ENCODE data around the gene TBC1D14.

Gene TBC1D14

DNA sequence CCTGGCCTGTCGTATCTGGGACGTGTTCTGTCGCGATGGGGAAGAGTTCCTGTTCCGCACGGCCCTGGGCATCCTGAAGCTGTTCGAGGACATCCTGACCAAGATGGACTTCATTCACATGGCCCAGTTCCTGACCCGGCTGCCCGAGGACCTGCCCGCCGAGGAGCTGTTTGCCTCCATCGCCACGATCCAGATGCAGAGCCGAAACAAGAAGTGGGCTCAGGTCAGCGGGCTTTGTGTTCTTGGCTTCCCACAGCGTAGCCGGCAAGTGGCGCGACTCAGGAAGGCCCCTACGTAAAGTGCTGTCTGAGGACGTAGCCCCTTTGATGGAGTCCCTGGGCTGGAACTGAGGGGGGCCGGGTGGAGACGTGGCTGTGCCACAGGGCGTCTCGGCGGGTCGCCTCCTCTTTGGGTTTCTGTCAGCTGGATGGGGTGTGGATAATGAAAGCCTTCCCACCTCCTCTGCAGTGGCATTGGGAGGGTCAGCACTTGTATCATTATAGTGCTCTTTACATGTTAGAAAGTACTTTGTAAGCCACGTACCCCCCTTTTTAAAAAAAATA, 115.5 kb downstream of the TBC1D14 start:
- H3K4me3 ChIP-seq (ENCODE audit: low read depth, low read length) = no peak overlapping the region
- DNase-seq (ENCODE audit: low read depth) = no peak

DNA sequence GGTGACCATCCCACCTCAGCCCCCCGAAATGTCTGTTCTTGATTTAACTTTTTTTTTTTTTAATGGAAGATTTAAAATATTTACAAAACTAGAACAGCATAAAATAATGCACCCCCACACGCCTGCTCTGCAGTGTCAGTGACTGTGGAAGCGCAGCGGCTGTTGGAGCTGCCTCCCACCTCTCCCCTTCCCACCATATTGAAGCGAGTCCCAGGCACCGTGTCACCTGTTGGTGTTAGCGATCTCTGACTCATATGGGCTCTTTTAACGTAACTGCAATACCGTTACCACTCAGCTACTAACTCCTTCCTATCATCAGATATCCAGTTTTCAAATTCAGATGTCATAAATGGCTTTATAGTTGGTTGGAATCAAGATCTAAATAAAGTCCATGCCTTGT, 116.5 kb downstream of the TBC1D14 start:
- no peak overlapping the region for H3K4me3 ChIP-seq (ENCODE audit: low read depth, low read length)
- DNase-seq (ENCODE audit: low read depth) = no peak

DNA sequence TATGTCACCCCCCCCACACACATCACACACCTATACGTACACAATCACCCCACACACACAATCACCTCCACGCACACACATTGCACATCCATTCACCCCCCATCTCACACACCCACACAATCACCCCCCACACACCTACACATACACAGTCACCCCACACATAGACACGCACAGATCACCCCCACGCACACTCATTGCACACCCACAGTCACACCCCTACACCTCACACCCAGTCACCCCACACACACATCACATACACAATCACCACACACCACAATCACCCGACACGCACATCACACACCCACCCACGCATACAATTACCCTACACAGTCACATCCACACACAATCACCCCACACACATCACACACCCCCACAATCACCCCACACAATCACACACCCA, 117.7 kb downstream of the TBC1D14 start:
- DNase-seq (ENCODE audit: low read depth) = no peak
- H3K4me3 ChIP-seq (ENCODE audit: low read depth, low read length) = no peak overlapping the region

DNA sequence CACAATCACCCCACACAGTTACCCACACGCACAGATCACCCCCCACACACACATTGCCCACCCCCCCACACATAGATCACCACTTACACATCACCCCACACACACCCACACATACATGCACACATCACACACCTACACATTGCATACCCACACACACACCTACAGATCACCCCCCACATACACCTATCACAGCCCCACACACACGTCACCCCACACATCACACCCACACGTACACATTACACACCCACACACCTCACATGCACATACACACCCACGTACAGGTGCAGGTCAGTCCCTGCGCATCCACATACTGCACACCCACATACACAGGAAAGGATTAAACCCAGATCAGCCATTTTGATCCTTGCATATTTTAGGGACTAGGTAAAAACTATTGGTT, 118.3 kb downstream of the TBC1D14 start:
- no peak overlapping the region for H3K4me3 ChIP-seq (ENCODE audit: low read depth, low read length)
- no peak for DNase-seq (ENCODE audit: low read depth)

DNA sequence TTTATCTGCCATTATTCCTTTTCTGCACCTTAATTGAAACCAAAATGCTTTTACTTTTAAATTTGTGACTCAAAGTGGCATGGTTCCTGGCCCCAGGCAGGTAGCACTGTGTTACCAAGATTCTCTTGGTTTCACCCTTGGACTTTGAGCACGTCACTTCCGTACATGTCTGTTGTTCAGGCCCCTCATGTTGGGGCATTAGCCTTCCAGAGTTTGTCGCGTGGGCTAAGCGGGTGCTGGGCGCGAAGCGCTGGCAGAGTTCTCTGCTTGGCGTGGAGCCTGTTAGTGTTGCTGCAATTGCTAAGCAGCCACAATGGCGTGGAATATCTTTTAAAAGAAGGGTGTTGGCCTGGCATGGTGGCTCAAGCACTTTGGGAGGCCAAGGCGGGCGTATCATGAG, 119.6 kb downstream of the TBC1D14 start:
- H3K4me3 ChIP-seq (ENCODE audit: low read depth, low read length) = no peak overlapping the region
- no peak for DNase-seq (ENCODE audit: low read depth)

DNA sequence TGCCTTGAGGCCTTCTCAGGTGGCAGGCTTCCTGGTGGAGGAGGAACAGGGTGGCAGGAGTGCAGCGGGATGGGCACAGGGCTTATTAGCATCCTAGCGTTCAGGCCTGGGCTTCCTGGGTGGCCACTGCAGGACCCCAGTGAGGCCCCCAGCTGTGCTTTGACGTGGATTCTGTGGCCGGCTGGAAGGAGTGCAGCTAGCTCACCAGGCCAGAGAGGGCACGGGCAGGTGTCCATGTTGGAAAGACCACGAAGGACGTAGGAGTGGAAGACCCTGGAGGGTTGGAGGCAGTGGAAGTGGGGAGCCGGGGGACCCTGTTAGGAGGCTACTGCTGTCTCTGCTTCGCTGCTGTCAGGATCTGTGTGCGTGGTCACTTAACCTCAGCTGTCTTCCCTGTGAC, 120.3 kb downstream of the TBC1D14 start:
- no peak for DNase-seq (ENCODE audit: low read depth)
- H3K4me3 ChIP-seq (ENCODE audit: low read depth, low read length) = no peak overlapping the region

DNA sequence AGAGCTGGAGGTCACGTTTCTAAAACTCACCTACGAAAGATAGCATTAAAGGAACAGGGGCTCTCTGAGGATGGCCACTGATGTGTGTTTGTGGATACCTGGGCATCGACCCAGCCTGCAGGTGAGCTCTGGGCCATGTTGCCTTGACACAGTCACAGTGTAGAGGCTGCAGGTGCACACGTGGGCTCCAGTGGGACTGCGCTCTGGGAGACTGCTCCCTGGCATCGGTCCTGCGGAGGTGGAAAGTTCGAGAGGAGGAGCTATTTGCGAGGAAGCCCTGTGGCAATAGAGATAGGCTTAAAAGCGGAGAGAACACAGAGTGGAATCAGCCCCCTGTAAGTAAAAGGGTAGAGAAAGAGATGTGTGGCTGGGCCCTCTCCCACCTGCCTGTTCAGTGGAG, 121.2 kb downstream of the TBC1D14 start:
- no peak for DNase-seq (ENCODE audit: low read depth)
- no peak overlapping the region for H3K4me3 ChIP-seq (ENCODE audit: low read depth, low read length)

DNA sequence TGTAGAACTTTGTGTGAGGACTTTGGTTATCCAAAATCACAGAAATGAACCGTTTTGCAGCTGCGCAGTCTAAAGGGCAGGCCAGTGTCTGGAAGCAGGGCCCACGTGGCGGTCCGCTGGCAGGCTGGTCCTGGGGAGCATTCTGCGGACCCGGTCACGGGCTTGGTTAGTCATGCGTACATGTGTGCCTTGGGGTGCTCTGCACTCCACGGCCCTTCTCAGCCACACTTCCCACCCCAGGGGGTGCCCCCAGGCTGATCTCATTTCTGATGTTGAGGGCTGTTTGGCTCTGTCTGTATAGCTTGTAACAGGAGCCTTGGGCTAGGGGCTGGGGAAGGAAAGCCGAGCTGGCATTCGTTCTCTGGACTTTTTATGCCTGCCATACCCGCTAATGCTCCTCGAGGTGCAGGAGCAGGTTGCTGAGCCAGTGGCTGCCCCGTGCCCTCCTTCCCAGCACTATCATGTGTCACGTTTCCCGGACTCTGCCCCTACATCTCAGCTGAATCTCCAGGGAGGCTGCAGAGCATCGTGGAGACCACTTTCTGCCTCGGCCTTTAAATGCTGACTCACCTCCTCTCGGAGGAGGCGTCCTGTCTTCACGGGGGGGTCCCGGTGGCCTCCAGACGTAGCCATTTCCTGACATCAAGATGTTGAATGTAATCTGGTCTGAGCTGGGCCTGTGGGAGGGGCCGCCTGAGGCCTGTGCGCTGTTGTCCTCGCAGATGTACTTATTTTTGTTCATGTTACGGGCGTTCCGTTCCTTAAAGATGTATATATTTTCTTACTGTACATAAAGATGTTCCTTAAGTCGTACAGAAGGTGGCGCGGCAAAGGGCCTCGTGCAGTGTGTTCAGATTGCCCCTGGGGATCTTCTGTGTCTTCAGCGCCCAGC, 122.2 kb downstream of the TBC1D14 start:
- no peak for DNase-seq (ENCODE audit: low read depth)
- H3K4me3 ChIP-seq (ENCODE audit: low read depth, low read length) = no peak overlapping the region

DNA sequence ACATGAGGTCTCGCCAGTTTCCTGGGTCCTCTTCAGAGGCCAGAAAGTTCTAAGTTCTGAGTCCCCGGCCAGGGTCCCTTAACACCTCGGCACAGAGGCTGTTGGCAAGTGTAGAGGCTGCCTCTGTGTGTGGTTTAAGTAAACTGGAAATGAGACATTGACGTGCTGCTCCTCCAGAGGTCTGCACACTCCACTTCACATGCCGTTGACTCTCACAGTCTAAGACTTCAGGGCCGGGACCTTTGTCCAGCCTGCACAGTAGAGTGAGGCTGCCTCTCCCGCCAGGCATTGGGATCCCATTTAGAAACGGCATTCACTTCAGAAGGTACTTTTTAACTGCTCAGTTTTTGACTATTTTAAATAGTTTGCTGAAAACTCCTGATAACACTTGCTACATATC, 123.0 kb downstream of the TBC1D14 start:
- DNase-seq (ENCODE audit: low read depth) = no peak
- no peak overlapping the region for H3K4me3 ChIP-seq (ENCODE audit: low read depth, low read length)

DNA sequence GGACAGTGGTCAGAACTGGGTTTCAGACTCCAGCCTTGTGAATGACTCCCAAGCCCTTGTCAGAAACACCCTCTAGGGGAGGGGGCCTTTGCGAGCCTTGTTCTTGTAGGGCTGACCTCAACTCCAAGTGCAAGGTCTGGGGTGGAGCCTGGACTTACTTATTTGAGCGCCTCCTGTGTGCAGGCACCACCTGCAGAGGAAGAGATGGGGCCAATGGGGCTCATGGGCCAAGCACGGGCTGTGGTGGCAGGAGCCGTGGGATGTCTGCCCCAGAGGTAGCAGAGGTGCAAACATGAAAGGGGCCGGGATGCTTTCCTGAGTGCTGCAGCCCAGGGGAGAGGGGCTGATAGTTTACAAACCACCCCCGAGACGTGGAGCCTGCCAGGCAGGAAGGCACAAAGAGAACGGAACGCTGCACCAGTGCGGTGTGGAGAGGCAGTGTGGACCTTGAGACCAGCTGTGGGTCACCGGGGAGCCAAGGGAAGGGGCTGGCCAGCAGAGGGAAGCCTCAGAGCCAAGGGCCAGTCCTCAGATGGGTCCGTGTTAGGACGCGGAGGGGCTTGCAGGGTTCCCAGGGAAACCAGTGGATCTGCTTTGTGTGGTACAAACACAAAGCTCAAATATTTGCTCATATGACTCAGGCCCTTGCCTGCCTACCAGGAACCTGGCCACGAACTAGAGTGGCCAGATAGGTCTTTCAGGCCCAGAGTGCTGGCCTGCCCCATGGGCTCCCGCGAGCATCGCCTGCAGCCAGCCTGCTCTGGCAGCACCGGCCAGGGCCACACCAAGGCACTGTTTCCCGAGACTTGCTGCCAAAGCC, 124.8 kb downstream of the TBC1D14 start:
- H3K4me3 ChIP-seq (ENCODE audit: low read depth, low read length) = no peak overlapping the region
- DNase-seq (ENCODE audit: low read depth) = no peak

DNA sequence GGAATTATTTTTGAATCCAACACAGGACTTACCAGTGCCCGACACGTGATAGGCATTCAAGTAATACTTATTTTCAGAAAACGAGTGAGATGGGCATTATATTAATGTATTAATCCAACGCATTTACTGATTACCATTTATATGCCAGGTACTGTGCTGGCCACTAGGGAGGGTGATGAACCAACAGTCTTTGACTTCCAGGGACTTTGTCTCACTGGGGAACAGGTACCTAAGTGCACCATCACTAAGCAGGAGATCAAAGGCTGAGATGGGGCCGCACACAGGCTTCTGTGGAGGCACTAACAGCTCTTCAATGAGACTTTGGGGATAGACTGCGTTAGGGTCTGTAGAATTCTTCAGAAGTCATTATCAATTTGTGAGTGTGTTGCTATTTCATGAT, 127.8 kb downstream of the TBC1D14 start:
- no peak overlapping the region for H3K4me3 ChIP-seq (ENCODE audit: low read depth, low read length)
- no peak for DNase-seq (ENCODE audit: low read depth)

DNA sequence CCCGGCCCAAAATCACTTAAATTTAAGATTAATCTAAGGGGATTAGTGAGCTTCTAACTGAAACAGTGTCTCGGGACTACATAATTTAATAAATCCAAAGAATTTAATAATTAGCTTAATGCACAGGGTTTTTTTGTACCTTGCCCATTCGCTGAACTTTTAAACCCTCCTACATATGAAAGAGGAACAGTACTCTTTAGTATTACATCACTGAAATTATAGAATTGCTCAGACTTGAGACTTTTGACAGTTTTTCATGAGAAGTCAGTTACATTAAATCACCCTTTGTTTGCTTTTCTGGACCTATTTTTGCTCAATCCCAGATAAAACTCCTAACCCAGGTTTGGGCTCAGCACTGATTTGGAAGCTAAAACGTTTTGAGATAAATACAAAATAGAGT, 131.1 kb downstream of the TBC1D14 start:
- H3K4me3 ChIP-seq (ENCODE audit: low read depth, low read length) = no peak overlapping the region
- no peak for DNase-seq (ENCODE audit: low read depth)

DNA sequence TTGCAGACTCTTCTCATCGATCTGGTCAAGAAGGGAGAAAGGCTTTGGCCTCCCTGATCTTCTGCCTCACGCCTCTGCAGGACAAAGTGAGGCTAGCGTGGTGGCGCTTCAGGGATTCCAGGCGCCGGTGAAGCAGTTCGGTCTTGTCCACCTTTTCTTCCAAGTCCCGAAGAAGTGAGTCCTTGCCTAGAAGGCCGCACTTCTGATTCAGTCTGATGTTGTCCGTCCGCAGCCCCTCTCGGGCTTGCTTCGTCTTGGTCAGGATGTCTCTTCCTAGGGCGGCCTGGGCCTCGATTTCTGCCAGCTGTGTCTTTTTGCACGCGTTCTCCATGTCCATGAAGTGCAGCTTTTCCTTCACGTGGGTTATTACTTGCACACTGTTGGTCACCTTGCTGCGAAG, 131.6 kb downstream of the TBC1D14 start:
- H3K4me3 ChIP-seq (ENCODE audit: low read depth, low read length) = no peak overlapping the region
- DNase-seq (ENCODE audit: low read depth) = no peak

DNA sequence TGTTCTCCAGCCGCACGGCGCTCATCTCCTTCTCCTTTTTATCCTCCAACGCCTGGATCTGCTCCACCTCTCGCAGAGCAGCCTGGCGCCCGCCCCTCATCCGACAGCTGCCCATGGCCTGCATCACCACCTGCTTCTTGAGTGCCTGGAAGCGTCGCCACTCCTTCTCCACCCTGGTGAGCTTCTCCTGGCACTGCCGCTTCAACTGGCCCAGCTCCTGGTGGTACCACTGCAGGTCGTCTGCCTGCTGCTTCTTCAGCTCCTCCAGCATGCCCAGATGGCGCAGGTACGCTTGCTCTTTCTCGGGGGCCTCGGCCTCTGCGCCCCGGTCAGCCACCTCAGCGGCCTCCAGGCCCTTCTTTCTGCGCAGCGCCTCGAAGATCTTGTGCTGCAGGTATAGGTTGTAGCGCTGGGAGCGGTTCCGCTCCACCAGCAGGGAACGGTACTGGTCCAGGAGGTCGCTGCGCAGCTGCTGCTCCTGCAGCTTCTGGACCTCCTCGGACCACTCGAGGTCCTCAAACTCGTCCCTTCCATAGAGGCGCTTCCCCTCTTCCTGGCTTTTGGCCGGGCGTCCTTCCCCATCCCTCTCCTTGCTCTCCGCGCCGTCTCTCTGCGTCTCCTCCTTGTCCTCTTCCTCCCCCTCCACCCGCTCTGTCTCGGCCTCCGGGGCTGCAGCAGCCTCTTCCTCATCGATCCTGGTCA, 132.3 kb downstream of the TBC1D14 start:
- peak overlapping the region; percentile 63 for H3K4me3 ChIP-seq (ENCODE audit: low read depth, low read length)
- DNase-seq (ENCODE audit: low read depth) = no peak

DNA sequence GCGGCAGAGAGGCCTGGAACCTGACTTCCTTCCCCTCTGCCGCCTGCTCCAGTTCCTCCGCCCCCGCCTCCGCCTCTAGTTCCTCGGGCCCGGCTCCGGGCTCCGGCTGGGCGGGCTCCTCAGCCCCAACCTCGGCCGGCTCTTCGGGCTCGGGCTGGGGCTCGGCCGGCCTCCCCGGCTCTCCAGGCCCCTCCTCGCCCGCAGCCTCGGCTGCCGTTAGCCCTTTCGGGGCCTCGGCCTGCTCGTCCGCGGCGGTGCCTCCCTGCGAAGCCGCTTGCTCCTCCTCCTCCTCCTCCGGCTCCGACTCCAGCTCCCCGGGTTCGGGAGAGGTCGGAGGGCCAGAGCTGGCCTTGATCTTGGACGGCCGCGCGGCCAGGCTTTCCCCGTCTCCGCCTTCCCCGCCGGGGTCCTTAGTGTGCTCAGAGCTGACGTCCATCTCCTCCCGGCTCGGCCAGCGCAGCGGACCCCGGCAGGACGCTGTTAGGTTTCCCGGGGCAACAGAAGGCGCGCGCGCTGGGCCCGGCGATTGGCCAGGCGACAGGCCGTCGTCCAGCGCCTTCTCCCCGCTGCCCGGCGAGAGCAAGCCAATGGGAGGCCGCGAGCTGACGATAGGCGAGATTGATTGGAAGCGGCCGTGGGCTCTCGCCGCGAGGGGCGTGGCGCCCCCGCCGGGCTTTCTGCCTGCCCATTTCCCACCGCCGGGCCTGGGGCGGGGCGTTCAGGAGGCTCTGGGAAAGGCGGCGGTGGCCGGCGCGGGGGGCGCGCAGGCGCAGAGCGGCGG, 133.1 kb downstream of the TBC1D14 start:
- peak; percentile 94 for DNase-seq (ENCODE audit: low read depth)

DNA sequence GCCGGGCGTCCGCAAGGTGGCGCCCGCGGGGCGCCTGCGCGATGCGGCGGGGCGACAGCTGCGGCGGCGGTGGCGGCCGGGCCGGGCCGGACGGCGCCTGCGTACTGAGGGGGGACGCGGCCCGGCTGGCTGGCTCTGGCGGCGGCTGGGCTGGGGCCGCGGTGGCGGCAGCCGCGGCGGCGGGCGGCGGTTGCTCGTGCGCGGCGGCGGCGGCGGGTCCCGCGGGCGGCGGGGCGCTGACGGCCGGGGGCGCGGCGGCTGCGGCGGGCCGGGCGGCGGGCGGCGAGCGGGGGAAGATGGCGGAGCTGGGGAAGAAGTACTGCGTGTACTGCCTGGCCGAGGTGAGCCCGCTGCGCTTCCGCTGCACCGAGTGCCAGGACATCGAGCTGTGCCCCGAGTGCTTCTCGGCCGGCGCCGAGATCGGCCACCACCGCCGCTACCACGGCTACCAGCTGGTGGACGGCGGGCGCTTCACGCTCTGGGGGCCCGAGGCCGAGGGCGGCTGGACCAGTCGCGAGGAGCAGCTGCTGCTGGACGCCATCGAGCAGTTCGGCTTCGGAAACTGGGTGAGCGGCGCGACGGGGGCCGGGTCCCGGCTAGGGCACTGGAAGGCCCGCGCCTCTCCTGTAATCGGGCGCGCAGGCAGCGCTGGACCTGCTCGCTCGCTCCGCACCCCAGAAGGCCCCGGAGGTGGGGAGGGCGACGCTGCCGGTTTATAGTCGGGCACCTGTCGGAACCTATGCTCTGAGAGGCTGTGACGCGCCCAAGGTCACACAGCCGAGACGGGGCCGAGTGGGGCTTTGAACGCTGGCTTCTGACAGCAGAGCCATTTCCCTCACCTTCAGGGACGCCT, 133.9 kb downstream of the TBC1D14 start, which contains the start of gene TADA2B:
TSS of gene TADA2B (plus strand) at position 89 of the 853 bp plus-strand sequence. CDS start at position 297, 208 bp downstream.
- H3K4me3 ChIP-seq (ENCODE audit: low read depth, low read length) = peak within 1 kb of the TSS; percentile 75
- DNase-seq (ENCODE audit: low read depth) = no peak

More for the DNA sequence above, 133.1 kb downstream of the TBC1D14 start:
- peak overlapping the region; percentile 63 for H3K4me3 ChIP-seq (ENCODE audit: low read depth, low read length)

DNA sequence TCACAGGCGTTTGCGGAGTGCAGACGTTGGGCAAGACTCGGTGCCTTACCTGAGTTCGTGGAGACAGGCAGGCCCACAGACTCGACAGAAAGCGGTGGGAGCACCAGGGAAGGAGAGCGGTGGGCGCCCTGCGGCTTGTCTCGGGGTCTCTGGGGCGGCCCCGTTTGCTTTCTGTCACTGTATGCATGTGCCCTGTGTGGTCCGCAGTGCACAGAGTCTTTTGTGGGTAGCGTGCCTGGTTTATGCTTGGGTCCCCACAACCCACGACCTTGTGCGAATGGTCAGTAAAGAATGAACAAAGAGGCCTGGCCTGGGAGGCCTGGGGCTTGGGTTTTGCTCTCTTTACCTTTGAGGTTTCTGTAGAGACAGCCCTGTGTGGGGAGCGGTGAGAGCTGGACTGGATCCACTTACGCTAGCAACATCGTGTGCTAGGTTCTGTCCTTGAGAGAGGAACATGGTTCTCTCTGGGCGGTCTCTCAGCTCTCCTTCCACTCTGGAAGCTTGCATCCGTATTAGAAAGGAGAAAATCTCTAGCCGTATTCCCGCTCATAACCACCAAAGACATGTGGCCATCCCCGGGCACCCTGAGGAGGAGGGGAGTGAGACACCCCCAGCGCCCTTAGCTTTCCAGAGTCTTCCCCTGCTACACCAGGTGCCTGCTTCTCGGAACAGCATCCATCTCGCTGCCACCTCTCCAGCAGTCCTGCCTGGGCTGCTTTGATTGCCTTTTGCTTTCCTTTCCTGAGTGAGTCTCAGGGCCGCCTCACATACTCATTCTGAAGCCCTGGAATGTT, 134.7 kb downstream of the TBC1D14 start:
- H3K4me3 ChIP-seq (ENCODE audit: low read depth, low read length) = peak overlapping the region; percentile 75
- DNase-seq (ENCODE audit: low read depth) = no peak
